Effector memory CD4-positive, alpha-beta T cell (primary cell): ENCODE data around the gene TBX19.
"Not testable (repeated sequence)": the region's sequence is repeated elsewhere in the genome, so short reads cannot be mapped to it uniquely, and the experiment has no call there.

Experiments used
- DNase-seq, 3 donors: peaks; one replicate each; pipeline ENCODE4 v3.0.0-alpha.2; 2020
- H3K27ac ChIP-seq: 2 replicates; pipeline ENCODE4 v1.7.0; 2013; ENCODE audit warnings: mild to moderate bottlenecking, low read length, moderate library complexity; ENCODE audit not compliant: insufficient read depth, poor library complexity, severe bottlenecking
- H3K27me3 ChIP-seq: replicated peaks from 2 replicates; pipeline ENCODE4 v1.7.0; 2013; ENCODE audit warnings: mild to moderate bottlenecking, low read length; ENCODE audit not compliant: insufficient read depth, control insufficient read depth, poor library complexity, severe bottlenecking
- H3K36me3 ChIP-seq: 2 replicates; pipeline ENCODE4 v1.7.0; 2013; ENCODE audit warnings: mild to moderate bottlenecking, low read length, moderate library complexity; ENCODE audit not compliant: control insufficient read depth, insufficient read depth
- H3K4me1 ChIP-seq: 2 replicates; pipeline ENCODE4 v1.7.0; 2013; ENCODE audit warnings: low read length, mild to moderate bottlenecking; ENCODE audit not compliant: control insufficient read depth, insufficient read depth, poor library complexity, severe bottlenecking
- H3K4me3 ChIP-seq: 2 replicates; pipeline ENCODE4 v1.7.0; 2013; ENCODE audit warnings: low read length, low read depth, mild to moderate bottlenecking; ENCODE audit not compliant: insufficient read depth, poor library complexity, severe bottlenecking
- H3K9me3 ChIP-seq: 2 replicates; pipeline ENCODE4 v1.7.0; 2013; ENCODE audit warnings: mild to moderate bottlenecking, low read length, moderate library complexity; ENCODE audit not compliant: control insufficient read depth

The TBX19 gene

DNA sequence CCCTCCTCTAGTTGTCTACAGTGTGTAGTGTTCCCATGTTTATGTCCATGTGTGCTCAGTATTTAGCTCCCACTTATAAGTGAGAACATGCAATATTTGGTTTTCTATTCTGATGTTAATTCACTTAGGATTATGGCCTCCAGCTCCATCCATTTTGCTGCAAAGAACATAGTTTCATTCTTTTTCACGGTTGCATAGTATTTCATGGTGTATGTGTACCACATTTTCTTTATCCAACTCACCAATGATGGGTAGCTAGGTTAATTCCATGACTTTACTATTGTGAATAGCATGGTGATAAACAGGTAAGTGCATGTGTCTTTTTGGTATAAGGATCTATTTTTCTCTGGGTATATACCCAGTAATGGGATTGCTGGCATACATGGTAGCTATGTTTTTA is 67.0 kb downstream of the TBX19 start:
- Histone ChIP-seq H3K4me1 (peaks cover 7% of the 10 kb centered on the region), H3K4me3 (no peak overlapping the region), H3K9me3 (no peaks in the 10 kb centered on the region), H3K27ac (no peak overlapping the region), H3K27me3 (no peaks in the 10 kb centered on the region), H3K36me3 (no peaks in the 10 kb centered on the region)
- no peak for DNase-seq

DNA sequence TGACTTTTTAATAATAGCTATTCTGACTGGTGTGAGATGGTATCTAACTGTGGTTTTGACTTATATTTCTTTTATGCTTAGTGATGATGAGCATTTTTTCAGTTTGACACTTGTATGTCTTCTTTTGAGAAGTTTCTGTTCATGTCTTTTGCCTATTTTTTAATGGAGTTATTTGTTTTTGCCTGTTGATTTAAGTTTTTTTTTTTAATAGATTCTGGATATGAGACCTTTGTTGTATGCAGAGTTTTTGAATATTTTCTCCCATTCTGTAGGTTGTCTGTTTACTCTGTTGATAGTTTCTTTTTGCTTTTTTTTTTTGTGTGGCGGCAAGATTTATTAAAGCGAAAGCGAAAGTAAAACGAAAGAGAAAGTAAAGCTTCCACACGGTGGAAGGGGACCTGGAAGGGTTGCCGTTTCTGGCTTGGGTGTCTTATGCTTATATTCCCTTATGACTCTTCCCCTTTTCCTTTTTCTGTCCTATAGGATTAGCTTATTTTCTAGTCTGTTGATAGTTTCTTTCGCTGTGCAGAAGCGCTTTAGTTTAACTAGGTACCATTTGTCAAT is 67.6 kb downstream of the TBX19 start:
- Histone ChIP-seq H3K27ac (no peak overlapping the region), H3K36me3 (no peaks in the 10 kb centered on the region), H3K4me3 (peak overlapping the region; percentile 48), H3K27me3 (no peaks in the 10 kb centered on the region), H3K4me1 (peaks cover 1% of the 10 kb centered on the region), H3K9me3 (no peaks in the 10 kb centered on the region)
- no peak for DNase-seq

- H3K36me3 ChIP-seq, H3K9me3 ChIP-seq, H3K27me3 ChIP-seq, H3K27ac ChIP-seq, H3K4me1 ChIP-seq, H3K4me3 ChIP-seq, DNase-seq: not testable (repeated sequence)
These were observed 73.9 kb downstream of the TBX19 start for GRCh38 chr1:168354335-168355269.

DNA sequence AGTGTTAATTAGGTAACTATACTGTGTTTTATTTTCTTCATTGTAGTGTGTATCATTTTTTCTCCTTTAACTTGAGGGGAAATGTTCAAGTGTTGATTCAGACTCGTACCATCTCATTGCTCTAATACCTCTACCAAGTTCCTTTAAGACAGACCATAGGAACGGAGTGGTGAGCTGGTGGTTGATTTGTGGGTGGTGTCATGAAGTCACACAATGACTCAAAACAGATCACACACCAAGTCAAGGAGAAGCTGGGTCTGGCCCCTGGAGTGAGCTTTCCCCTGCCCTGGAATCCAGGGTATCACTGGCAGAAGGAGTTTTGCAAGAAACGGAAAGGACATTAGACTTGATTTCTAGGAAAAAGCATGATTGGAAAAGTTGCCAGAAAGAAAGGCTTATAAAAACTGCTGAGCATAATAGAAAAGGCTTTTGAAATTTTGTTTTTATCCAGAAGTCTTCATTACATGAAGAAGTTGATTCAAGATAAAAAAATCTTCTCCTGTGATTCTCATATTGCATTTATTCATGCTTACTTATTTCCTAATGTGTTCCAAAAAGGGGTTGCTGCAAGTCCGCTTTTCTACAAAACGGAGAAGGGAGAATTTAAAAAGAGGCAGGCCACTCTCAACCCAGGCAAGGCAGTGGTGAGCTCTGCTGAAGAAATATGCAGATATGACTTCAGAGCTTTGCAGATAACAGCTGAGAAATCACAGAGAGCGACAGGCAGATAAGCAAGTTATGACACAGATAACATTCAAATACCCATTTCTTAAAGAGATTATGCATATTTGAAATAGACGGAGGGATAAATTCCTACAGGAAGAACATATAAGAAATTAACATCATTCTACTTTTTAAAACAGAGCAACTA is 79.7 kb downstream of the TBX19 start:
- DNase-seq: no peak
- no peaks in the 10 kb centered on the region for H3K27me3 ChIP-seq

GRCh38 chr1:168361252-168361651 is 80.6 kb downstream of the TBX19 start:
- H3K4me3 ChIP-seq: no peak overlapping the region
- H3K27me3 ChIP-seq: no peaks in the 10 kb centered on the region
- H3K4me1 ChIP-seq: peaks cover 7% of the 10 kb centered on the region
- no peak for DNase-seq
- no peaks in the 10 kb centered on the region for H3K36me3 ChIP-seq
- H3K9me3 ChIP-seq: no peaks in the 10 kb centered on the region
- no peak overlapping the region for H3K27ac ChIP-seq

More for the DNA sequence above, 79.7 kb downstream of the TBX19 start:
- Histone ChIP-seq H3K4me1 (peaks cover 7% of the 10 kb centered on the region), H3K27ac (no peak overlapping the region), H3K36me3 (no peaks in the 10 kb centered on the region), H3K4me3 (no peak overlapping the region), H3K9me3 (no peaks in the 10 kb centered on the region)

DNA sequence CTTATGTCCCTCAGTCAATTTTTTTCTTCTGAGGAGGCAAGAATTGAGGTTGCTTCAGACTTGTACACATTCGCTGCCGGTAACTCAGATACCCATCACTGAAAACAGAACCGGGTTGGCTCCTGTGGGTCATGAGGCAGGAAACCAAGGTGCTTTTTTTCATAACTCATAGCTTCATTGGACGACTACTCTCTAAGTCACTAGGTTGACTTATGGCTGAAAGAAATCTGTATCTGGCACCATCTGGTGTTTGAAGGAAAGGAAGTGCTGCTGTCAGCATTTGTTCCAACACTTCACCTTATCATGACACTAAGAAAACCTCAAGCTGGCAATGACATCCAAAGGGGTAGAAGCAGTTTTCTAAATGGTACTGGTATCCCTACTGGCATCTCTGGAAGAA is 82.3 kb downstream of the TBX19 start:
- Histone ChIP-seq H3K4me3 (no peak overlapping the region), H3K4me1 (peaks cover 7% of the 10 kb centered on the region), H3K36me3 (no peaks in the 10 kb centered on the region), H3K27me3 (no peaks in the 10 kb centered on the region), H3K9me3 (no peaks in the 10 kb centered on the region), H3K27ac (no peak overlapping the region)
- DNase-seq: peak; percentile 28 to 51 (median 36)
